SIG-M5 treated with dmso at 0.1 percent for 504 hours (cell line): ENCODE data around the gene CLDN16.

Source experiments
- DNase-seq: peaks from one replicate; lab custom pipeline; 2025; ENCODE audit not compliant: unreplicated experiment; lab: John Stamatoyannopoulos, UW

Gene CLDN16

DNA sequence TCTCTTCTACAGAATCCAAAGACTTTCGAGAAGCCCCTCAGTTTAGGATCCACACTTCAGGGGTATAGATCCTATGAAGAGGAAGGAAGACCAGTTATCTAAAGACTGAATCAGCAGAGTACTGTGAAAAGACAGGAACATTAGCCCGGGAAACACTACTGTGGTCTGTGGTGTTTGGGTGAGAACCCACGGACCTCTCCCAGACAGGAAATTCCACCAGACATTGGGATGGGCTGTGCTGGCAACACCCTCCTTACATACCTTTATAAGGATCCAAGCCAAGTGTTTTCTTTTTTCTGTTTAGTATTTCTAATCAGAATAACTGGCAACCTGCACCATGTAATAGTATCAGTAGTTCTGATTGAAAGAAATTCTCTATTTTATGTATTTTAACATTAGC, 47.7 kb downstream of the CLDN16 start:
- DNase-seq, result no peak

DNA sequence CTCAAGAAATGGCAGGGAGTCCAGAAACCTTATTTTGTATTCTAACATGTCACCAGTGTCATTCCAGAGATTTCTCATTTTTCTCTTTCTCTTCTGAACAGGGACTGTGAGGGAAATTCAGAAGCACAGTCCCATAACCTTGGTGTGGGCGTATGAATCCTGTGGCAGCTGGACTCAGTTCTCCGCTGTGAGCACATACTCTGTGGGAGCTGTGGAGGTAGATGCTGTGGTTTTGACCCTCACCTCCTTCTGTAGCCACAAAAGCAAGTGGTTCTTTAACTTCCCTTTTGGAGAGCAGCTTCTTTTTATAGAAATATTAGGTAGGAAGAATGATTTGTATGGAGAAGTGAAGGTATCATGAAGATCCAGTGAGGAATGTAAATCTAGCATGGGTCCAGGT, 48.4 kb downstream of the CLDN16 start:
- DNase-seq, result no peak

DNA sequence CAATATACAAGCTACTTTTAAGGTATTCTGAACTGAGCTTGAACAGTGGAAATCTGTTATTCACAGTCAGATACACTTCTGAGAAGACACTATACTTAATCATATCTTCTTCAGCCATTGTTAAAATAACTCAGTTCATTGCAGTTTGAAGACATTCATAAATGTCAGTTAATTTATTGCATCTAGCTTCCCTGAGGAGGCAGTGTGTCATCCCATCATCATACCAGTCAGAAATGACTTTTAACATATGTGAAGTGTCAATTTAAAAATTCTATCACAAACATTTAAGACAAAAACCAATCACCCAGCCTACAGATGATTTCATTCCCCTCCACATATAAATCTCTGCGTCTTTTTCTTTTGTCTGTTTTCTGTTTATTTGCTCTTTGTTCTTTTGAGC, 54.3 kb downstream of the CLDN16 start:
- no peak for DNase-seq

DNA sequence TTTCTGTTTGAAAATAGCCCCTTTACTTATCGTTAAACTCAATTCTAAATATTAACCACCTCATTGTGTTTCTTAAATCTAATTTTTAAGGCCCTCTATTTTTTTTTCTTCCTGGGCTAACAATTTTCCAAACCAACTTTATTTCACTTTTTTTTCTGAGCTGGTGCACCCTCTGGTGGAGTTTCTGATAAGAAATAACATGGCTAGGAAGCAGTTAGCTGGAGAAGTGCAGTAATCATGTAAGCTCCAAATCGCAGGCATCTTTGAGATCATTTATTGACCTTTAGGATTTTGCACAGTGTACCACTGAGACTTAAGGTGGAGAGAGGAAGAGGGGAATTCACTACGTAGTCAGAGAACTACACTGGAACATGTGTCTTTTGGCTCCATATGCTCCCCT, 55.3 kb downstream of the CLDN16 start:
- peak; percentile 55 for DNase-seq

DNA sequence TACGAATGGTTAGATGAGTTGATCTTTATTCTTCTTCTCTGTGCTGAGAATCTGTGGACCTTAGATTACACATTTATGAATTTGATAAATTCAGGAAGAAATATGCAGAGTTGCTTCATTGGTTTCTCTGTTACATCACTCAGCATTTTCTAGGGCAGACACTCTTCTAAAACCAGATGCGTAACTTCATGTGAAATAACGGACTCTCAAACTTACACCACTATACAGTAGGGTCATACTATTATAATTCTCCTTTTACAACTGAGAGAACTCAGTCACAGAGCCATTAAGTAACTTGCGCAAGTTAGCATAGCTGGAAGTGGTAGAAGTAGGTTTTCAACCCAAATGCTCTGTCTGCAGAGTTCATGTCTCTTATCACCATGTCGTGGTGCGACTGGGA, 56.0 kb downstream of the CLDN16 start:
- peak; percentile 98 for DNase-seq

DNA sequence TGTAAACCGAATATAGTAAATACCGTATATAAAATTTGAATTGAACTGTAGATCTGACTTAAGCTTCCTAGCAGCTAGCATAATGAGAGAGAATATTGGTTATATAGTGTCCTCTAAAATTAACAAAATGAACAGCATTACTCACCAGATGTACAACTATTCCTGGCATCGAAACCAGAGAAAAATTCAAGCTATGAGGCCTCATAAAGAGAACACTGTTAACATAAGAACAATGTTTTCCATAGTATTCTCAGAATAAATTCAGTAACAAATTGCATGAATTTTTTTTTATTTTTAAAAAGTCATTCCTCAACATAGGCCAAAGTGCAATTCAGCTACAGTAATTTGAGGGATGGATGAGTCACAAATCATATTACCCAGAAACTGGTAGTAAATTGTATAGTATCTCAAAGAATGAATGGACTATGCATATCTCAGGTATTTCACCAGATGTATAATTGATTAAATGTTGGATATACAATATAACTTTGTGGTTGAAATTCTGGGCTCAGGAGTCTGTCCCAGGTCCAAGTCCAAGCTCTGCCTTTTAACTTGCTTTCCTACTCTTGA, 56.7 kb downstream of the CLDN16 start:
- DNase-seq, result no peak

DNA sequence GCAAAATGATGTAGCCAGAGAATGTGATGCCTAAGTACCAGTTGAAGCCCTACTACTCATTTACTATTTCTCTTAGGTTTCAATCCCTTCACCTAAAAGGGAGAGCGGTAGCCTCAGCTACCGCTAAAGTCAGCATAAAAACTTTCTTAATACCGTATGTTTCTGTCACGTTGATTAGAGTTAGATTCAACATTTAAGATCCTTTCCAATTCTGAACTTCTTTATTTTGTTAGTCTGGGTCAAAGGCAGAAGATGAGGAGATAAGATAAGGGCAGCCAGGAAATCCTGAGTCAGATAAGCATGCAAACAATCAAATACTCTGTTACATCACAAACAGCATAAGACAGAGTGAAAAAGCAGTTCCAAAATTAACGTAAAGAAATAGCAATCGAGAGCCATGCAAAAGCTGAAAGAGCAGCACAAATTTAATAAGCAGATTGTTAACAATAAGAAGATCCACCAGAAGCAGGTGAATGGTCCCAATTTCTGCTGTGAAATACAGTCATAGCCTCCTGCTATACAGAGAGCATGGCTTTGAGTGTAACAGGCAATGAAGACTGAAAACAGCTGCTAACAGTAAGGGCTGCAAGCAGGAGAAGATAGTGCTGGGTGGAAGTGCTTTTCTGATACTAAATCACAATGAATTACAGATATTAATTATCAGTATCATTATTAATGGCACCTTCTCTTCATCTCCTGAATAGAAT, 58.8 kb downstream of the CLDN16 start:
- peak; percentile 37 for DNase-seq

DNA sequence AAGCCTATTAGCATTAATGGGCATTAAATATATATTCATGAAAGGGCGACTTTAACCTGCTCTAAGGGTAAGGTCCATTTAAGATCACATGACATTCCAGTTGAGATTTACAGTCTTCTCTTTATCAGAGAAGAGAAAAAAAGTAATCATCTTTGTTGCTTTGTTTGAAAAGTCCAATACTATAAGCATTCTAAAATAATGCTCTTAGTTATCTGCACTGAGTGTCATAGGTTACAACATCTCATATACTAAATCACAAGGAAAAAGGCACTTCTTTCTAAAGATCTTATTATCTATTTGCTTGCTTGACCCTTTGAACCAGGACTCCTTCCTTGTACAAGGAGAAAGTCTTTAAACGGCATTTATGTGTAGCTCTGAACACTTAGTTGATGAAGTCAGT, 60.3 kb downstream of the CLDN16 start:
- no peak for DNase-seq

DNA sequence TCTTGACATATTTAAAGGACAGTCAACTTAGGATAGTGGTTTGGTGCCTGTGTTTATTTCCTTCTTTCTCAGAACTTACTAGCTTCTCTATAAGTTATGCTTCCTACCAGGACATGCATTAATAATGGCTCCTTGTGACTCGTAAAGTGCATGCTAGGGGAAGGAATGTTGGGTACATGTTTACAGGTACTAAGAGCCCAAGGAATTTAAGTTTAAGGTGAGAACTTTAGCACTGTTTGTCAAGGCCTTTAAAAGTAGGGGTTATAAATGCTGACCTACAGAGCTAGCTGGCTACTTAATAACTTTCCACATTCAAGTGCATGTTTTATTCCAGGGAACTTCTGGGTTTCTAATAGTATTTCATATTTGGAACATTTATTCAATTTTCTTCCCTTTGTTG, 61.8 kb downstream of the CLDN16 start, which contains the start of gene TMEM207:
Gene TMEM207, minus strand, starts transcription at position 101 of the 400 bp plus-strand sequence. Its CDS starts 92 bp downstream, at position 9.
- no peak for DNase-seq

DNA sequence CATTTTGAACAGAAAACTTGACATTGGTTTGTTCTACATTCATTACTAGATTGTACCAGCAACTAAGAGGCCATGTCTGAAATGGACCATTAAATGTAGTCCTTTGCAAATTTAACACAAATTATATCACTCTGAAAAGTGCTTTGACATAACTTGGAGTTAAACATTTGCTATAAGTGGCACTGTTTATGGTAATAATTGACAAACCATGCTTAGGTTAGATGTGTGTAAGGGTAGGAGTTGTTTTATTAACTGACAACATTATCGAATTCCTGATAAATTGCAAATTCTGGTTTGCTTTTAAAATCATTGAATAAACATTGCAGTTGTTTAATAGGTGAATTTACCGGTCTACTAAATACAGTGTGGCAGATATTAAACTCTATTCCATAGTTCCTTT, 67.9 kb downstream of the CLDN16 start:
- DNase-seq, result no peak

DNA sequence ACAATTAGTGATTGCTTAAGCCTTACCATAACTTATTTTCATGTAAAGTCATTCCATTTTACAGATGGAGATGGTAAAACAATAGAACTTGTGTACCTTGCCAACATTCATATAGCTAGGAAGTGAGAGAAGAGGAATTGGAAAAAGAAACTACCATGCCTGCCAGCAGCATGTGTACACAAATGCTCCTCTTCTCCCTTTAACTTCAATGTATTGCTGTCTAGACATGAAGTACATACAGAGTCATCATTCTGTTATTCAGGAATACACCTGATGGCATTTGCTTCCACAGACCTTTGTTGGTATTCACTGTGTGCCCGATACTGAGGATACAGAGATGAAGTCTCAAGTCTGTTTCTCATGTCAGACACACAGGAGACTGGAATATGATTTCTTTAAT, 68.8 kb downstream of the CLDN16 start:
- DNase-seq, result no peak

DNA sequence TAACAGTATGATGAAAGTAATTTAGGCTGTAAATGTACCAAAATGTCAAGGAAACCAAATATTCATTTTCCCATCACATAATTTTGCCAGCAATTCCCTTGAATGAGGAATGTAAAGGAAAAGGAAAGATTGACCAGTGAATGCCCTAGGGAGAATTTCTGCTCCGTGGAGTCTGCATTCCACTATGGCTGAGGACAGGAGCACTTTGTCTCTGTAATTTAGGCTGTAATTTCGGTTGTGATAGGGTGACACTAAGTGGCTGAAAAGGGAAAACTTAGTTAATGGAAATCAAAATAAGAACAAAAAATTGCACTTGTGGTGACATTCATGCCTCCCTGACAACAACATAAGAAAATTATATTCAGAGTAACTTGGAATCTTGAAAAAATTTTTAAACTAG, 70.1 kb downstream of the CLDN16 start:
- no peak for DNase-seq
